GM12865 (cell line): ENCODE results near the gene GLIPR1L2.
"Not testable (repeated sequence)": the region's sequence is repeated elsewhere in the genome, so short reads cannot be mapped to it uniquely, and the experiment has no call there.

Source experiments
- DNase-seq: peaks from one replicate; pipeline ENCODE4 v3.0.0; 2010; ENCODE audit warnings: low read depth
- H3K4me3 ChIP-seq: 2 replicates; pipeline ENCODE4 v1.5.1; 2011; ENCODE audit warnings: mild to moderate bottlenecking, low read depth, low read length, control low read depth
- CTCF ChIP-seq: IDR thresholded peaks from 2 replicates; pipeline ENCODE4 v1.5.1; 2011; ENCODE audit warnings: low read length, control low read depth, low read depth, inconsistent platforms; ENCODE audit not compliant: insufficient read depth; ENCODE audit errors: missing control alignments

Gene GLIPR1L2

GRCh38 chr12:75427491-75427890 lies 36.6 kb downstream of the GLIPR1L2 start:
- TF ChIP-seq CTCF: no peak
- H3K4me3 ChIP-seq: no peak overlapping the region
- DNase-seq: no peak

- DNase-seq: no peak
- no peak for TF ChIP-seq CTCF
- no peak overlapping the region for H3K4me3 ChIP-seq
These were observed 37.9 kb downstream of the GLIPR1L2 start for GRCh38 chr12:75428767-75429166.

GRCh38 chr12:75432924-75433323 lies 42.0 kb downstream of the GLIPR1L2 start:
- DNase-seq: no peak

GRCh38 chr12:75437564-75437963 lies 46.7 kb downstream of the GLIPR1L2 start:
- peak; percentile 42 for DNase-seq
- peak; percentile 26 for TF ChIP-seq CTCF
- H3K4me3 ChIP-seq: no peak overlapping the region

More at GRCh38 chr12:75432924-75433323, 42.0 kb downstream of the GLIPR1L2 start:
- no peak overlapping the region for H3K4me3 ChIP-seq
- TF ChIP-seq CTCF: no peak

GRCh38 chr12:75438059-75438754 lies 47.3 kb downstream of the GLIPR1L2 start:
- TF ChIP-seq CTCF: no peak
- DNase-seq: peak; percentile 2
- no peak overlapping the region for H3K4me3 ChIP-seq

GRCh38 chr12:75439048-75439447 lies 48.2 kb downstream of the GLIPR1L2 start:
- TF ChIP-seq CTCF: no peak
- no peak for DNase-seq
- H3K4me3 ChIP-seq: no peak overlapping the region

- no peak for TF ChIP-seq CTCF
- no peak overlapping the region for H3K4me3 ChIP-seq
- no peak for DNase-seq
These were observed 49.0 kb downstream of the GLIPR1L2 start for GRCh38 chr12:75439930-75440329.

GRCh38 chr12:75441687-75442449 lies 51.0 kb downstream of the GLIPR1L2 start:
- not testable (repeated sequence) for H3K4me3 ChIP-seq, DNase-seq

- H3K4me3 ChIP-seq, DNase-seq: not testable (repeated sequence)
These were observed 51.6 kb downstream of the GLIPR1L2 start for GRCh38 chr12:75442454-75442853.
